Measurements from ENCODE around the gene MRPS24.
"Not testable (repeated sequence)": the region's sequence is repeated elsewhere in the genome, so short reads cannot be mapped to it uniquely, and the experiment has no call there.

The MRPS24 gene

GRCh38 chr7:43869006-43869866 lies at the start of gene MRPS24:
MRPS24 (minus strand) TSS chr7:43869517; CDS start chr7:43869495, 22 bp downstream.
- peak; percentile 82 for DNase-seq

DNA sequence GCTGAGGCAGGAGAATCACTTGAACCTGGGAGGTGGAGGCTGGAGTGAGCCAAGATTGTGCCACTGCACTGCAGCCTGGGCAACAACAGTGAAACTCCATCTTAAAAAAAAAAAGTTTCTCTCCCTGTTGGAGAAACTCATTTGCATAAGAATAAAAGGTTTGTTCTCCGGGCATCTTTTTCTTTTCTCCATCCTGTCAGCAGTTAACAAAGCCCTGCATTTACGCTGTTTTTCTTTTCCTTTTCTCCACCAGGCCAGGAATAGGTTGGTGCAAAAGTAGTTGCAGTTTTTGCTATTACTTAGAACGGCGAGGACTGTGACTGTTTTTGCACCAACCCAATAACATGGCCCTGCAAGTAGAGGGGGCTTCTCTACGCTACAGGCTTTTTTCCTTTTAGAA lies 46.6 kb upstream of the MRPS24 start:
- no peak for DNase-seq

- DNase-seq, result no peak
These were observed 45.5 kb upstream of the MRPS24 start for GRCh38 chr7:43914795-43915194.

- DNase-seq, result no peak
These were observed 37.2 kb upstream of the MRPS24 start, which contains the start of gene URGCP for GRCh38 chr7:43906331-43907010. URGCP (minus strand) TSS chr7:43906596; CDS start chr7:43906575, 21 bp downstream.

DNA sequence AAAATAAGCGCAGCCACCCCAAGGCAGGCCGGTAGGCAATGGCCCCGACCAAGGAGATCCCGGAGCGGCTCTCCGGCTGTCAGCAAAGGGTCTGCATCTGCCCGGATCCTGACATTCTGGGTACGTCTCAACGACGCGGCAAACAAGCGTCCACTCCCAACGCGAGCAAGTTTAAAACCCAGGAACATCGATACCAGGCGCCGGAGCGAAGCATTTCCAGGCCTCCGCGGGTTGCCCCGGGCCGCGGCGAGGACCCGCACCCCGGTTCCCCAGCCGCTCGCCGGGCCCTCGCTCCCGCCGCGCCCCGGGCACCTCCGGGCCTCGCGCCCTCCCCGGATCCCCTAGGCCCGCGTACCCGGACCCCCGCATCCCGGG lies 36.6 kb upstream of the MRPS24 start:
- DNase-seq, result no peak

DNA sequence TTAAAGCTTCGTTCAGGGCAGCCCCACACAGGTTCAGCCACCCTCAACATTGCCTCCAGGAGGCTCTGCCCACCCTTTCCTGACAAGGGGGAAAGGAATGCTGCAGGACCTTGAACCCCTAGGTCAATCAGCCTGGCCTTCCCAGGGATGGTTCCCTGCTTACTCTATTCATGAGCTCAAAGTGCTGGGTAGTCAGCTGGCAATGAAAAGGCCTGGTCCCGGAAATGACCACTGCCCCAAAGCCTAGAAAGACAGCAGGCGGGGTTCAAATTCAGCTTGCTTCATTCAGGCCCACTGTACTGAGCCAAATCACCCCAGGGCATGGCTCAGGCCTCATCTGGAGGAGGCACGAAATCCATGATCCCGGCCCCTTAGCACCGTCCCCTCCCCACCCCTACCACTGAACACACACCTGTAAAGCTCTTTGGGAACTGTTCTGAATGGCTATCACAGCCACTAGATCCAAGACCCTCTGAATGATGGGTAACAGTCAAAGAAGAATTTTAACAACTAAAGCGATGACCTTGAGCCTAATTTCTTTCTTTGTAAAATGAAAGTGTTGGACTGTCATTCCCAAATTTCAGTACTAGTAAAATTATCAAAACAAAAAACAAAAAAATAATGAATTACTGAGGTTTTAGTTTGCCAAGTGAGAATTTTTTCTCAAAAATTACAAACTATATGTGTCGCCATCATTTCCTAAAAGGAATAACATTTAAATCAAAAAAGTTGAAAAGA lies 36.1 kb upstream of the MRPS24 start:
- DNase-seq, result no peak

DNA sequence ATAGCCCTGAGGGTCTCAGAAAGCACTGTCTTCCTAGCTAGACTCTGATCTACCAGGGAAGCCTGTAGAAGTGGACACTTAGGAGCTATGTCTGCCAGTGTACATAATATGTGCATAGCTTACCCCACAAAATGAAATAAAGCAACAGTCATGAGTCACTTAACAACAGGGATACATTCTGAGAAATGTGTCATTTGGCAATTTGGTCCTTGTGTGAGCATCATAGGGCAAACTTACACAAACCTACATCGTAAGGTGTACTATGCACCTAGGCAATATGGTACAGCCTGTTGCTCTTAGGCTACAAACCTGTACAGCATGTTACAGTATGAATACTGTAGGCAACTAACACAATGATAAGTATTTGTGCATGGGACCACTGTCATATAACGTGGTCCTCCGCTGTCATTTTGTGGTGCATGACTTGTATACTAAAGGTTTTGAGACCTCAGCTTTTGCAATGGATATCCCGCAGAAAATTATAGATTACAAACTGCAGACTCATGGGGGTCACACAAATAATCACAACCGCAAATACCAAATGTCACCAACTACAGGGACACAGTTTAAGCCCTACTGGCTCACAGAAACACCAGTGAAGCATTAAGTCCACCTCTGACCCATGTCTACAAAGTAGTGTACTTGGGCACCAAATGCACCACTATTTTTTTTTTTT lies 35.4 kb upstream of the MRPS24 start:
- no peak for DNase-seq

- DNase-seq, result no peak
These were observed 33.3 kb upstream of the MRPS24 start for GRCh38 chr7:43902542-43903054.

GRCh38 chr7:43898571-43898970 lies 29.3 kb upstream of the MRPS24 start:
- not testable (repeated sequence) for DNase-seq

GRCh38 chr7:43895847-43896415 lies 26.6 kb upstream of the MRPS24 start:
- no peak for DNase-seq

- no peak for DNase-seq
These were observed 22.0 kb upstream of the MRPS24 start for GRCh38 chr7:43891069-43891955.

DNA sequence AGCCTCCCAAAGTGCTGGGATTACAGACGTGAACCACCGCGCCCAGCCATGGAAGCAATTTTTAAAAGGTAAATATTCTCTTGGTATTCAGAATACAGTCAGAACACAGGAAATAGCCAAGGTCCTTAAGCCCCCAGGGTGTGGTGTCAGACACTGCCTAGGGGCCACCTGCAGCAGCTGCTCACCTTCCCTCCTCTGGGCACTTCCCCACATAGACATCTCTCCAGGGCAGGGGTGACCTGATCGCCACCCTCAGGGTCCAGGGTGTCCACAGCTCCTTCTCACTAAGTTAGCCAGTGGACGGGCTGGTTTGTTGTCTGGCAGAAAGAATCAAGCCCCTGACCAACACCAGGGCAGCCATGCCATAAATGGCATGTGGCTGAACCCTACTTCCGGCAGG lies 21.2 kb upstream of the MRPS24 start:
- DNase-seq, result no peak

- no peak for DNase-seq
These were observed 20.0 kb upstream of the MRPS24 start for GRCh38 chr7:43888993-43889945.

DNA sequence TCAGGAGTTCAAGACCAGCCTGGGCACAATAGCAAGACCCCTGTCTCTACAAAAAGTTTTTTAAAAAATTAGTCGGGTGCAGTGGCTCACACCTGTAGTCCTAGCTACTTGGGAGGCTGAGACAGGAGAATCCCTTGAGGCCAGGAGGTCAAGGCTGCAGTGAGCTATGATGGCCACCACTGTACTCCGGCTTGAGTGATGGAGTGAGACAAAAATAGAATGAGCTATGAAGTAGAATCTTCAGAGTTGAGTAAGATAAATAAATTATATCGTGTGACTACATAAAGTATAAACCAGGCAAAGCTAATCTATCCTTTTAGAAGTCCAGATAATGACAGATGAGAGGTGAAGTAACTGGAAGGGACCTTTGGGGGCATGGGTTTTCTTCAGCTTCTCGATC lies 15.3 kb upstream of the MRPS24 start:
- no peak for DNase-seq

DNA sequence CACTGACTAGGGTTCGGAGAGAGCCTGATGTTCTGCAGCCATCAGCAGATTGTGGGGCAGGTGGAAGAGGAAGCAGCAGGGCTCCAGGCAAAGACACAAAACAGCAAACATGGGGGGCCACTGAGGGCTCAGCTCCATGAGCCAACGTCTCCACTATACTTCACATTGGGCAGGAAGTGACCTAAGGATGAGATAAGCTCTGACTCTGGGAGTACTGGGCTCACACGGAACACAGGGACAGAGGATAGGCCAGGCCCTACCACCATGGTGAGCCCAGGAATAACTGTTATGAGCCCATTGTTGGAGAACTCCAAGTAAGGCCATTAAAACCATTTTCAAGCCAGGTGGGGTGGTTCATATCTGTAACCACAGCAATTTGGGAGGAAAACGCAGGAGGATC lies 14.9 kb upstream of the MRPS24 start:
- no peak for DNase-seq

- DNase-seq, result no peak
These were observed 11.3 kb upstream of the MRPS24 start for GRCh38 chr7:43880596-43880995.

- no peak for DNase-seq
These were observed 10.2 kb upstream of the MRPS24 start for GRCh38 chr7:43879477-43879876.

DNA sequence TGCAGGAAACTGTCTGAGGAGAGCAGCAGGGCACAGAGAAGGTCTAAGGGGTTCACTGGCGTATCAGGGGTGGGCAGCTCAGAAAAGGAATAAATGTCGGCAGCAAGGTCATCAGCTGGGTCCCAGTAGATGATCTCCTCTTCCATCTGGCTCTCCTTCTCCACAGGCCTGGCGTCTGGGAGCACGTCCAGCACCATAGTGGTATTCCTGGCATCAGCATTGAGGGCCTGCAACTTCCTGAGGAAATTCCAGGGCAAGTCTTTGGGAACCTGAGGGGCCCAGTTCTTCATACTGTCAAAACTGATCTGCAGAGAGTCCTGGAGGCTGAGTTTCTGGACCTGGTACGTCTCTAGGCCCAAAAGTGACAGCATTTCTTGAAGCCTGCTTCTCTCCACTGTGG lies 9.6 kb upstream of the MRPS24 start:
- no peak for DNase-seq

DNA sequence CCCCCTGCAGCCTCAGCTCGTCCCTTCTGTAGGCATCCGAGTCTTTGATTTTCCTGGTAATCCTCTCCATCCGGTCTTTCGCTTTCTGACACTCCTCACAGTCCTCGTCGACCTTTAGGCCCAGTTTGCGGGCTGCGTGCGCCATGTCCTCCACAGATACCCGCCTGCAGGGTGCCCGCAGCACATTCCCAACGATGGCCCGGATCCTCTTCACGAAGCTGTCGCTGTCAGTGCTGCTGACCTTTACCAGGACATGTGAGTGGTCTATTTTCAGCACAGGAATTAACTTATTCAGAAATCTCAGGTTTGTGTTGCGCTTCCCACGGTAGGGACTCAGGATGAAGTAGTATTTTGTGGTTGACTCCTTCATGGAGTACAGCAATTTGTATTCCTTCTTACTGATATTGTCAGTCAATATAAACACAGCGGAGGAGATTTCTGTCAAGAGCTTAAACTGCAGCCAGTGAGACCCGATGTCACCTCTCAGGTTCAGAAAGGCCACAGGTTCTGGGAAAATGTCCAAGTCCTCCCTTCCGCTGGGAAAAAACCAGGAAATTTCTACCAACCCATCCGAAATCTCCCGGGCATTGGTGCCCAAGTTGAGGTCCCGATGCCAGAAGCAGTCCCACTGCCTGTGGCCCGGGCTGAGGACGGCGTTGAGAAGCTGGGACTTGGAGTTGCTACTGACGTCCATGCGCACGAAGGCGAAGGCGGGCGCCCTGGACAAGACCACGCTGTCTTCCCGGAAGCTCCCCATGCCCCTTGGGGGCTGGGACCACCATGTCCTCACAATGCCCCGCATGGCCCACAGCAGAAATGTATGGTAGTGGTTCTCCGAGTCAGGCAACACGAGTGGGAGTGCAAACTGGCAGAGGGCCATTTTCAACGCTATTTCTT lies 8.9 kb upstream of the MRPS24 start:
- DNase-seq, result no peak
